SU-DHL-6 (cell line): ENCODE measurements around the gene ZIC2.

Experiments used
- EZH2phosphoT487 ChIP-seq: fragments of 200-600 bp; sonication (generic), shearing (Covaris generic); conservative IDR thresholded peaks from 2 replicates; pipeline ENCODE4 v1.6.1; 2018; ENCODE audit warnings: mild to moderate bottlenecking, antibody characterized with exemption, low read length, moderate library complexity, mixed read lengths
- TF ChIP-seq, protein P1 (sequence below): fragments of 200-600 bp; sonication (generic); IDR thresholded peaks from one replicate; pipeline ENCODE4 v1.5.1; 2017; ENCODE audit warnings: antibody characterized with exemption, mild to moderate bottlenecking, low read length, moderate library complexity; ENCODE audit not compliant: insufficient read depth, poor library complexity, severe bottlenecking

DNA sequence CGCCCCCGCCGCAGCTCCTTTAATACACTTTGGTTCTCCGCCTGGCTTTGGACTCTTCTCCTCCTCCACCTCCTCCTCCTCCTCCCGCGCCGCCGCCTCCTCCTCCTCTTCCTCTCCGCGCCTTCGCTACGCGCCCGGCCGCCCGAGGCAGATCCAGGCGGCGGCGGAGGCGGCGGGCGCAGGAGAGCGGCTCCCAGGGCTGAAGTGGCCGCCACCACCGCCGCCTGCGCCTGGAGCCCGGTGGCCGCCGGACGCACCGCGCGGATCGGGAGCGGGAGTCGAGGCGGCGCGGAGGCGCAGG, at the start of gene ZIC2:
- TF ChIP-seq, protein P1, sequence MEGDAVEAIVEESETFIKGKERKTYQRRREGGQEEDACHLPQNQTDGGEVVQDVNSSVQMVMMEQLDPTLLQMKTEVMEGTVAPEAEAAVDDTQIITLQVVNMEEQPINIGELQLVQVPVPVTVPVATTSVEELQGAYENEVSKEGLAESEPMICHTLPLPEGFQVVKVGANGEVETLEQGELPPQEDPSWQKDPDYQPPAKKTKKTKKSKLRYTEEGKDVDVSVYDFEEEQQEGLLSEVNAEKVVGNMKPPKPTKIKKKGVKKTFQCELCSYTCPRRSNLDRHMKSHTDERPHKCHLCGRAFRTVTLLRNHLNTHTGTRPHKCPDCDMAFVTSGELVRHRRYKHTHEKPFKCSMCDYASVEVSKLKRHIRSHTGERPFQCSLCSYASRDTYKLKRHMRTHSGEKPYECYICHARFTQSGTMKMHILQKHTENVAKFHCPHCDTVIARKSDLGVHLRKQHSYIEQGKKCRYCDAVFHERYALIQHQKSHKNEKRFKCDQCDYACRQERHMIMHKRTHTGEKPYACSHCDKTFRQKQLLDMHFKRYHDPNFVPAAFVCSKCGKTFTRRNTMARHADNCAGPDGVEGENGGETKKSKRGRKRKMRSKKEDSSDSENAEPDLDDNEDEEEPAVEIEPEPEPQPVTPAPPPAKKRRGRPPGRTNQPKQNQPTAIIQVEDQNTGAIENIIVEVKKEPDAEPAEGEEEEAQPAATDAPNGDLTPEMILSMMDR: no peak
- TF ChIP-seq EZH2phosphoT487: no peak
